Activated CD4-positive, alpha-beta T cell treated with anti-CD3 and anti-CD28 coated beads, Interleukin-2, Interleukin-4, amounts not matched to agents 100 ng/mL and 50 ng/mL, durations not matched to agents 16 hours and 8 hours (primary cell): ENCODE measurements around the gene NAA25.
"Not testable (repeated sequence)": the region's sequence is repeated elsewhere in the genome, so short reads cannot be mapped to it uniquely, and the experiment has no call there.

Source experiments
- DNase-seq: peaks from one replicate; pipeline ENCODE4 v3.0.0-alpha.2; 2020; ENCODE audit warnings: low spot score

The NAA25 gene

GRCh38 chr12:112061137-112061536, 47.4 kb downstream of the NAA25 start:
- DNase-seq = no peak

- DNase-seq = no peak
These were observed 59.2 kb downstream of the NAA25 start for GRCh38 chr12:112049351-112049750.

- DNase-seq = no peak
These were observed 62.6 kb downstream of the NAA25 start for GRCh38 chr12:112046003-112046402.

GRCh38 chr12:112036614-112037013, 72.0 kb downstream of the NAA25 start:
- DNase-seq = not testable (repeated sequence)

- no peak for DNase-seq
These were observed 73.3 kb downstream of the NAA25 start for GRCh38 chr12:112035219-112035785.

- no peak for DNase-seq
These were observed 76.3 kb downstream of the NAA25 start for GRCh38 chr12:112032292-112032691.

- DNase-seq = no peak
These were observed 77.1 kb downstream of the NAA25 start for GRCh38 chr12:112031472-112031871.

- no peak for DNase-seq
These were observed 79.3 kb downstream of the NAA25 start for GRCh38 chr12:112029301-112029700.

- DNase-seq = peak; percentile 16
These were observed 82.7 kb downstream of the NAA25 start for GRCh38 chr12:112025808-112026375.

GRCh38 chr12:112023759-112024396, 84.7 kb downstream of the NAA25 start:
- DNase-seq = no peak

GRCh38 chr12:112022241-112023016, 86.2 kb downstream of the NAA25 start:
- no peak for DNase-seq

- no peak for DNase-seq
These were observed 87.6 kb downstream of the NAA25 start for GRCh38 chr12:112020947-112021457.

- no peak for DNase-seq
These were observed 89.9 kb downstream of the NAA25 start for GRCh38 chr12:112018571-112019237.

- no peak for DNase-seq
These were observed 91.5 kb downstream of the NAA25 start for GRCh38 chr12:112017041-112017440.

GRCh38 chr12:112015938-112016337, 92.6 kb downstream of the NAA25 start:
- DNase-seq = no peak

GRCh38 chr12:112013601-112014402, 94.8 kb downstream of the NAA25 start:
- peak; percentile 81 for DNase-seq

- peak; percentile 100 for DNase-seq
These were observed 95.6 kb downstream of the NAA25 start, which contains the start of the genes ERP29 and TMEM116 for GRCh38 chr12:112012775-112013600. ERP29 (plus strand) TSS chr12:112013426; CDS start chr12:112013466, 40 bp downstream. TMEM116 (minus strand) TSS chr12:112013165; CDS start chr12:112005270, 7,895 bp downstream.

GRCh38 chr12:112011685-112012084, 96.9 kb downstream of the NAA25 start:
- no peak for DNase-seq

- DNase-seq = no peak
These were observed 97.9 kb downstream of the NAA25 start for GRCh38 chr12:112010415-112011344.
